HCT116 (cell line): ENCODE data around the gene NRCAM. TPM values are rescaled to one million over a fixed set of nuclear protein-coding genes. Genes with fewer than 3 reads are reported as not detected.

Experiments
- ATAC-seq: fragments of 200-7000 bp; cut with Tn5 transposase; 2 replicates; pipeline ENCODE4 v1.9.1; 2020; ENCODE audit warnings: mild to moderate bottlenecking, moderate library complexity
- BruUV-seq: library from RNA; stranded (reverse); fragments of 400-500 nt; replicated peaks from 2 replicates; lab custom pipeline; 2021; lab: Mats Ljungman, UMichigan
- CTCF ChIA-PET: fragments of 300-600 bp; sonication (Branson Sonifier 250); formaldehyde crosslinking; loops from one replicate; lab custom pipeline; 2021; ENCODE audit warnings: antibody characterized with exemption; lab: Charles Lee
- POLR2A ChIA-PET: fragments of 300-600, 350-600 bp; sonication (Branson Sonifier 250); formaldehyde crosslinking; loops from one replicate; lab custom pipeline; 2021; ENCODE audit warnings: antibody characterized with exemption; lab: Charles Lee
- RAD21 ChIA-PET, 2 experiments: fragments of 300-600 bp; sonication (Branson Sonifier 250); formaldehyde crosslinking; loops; one replicate each; lab custom pipeline; 2023; ENCODE audit warnings: low total read pairs in 2 of 2; ENCODE audit not compliant: uncharacterized antibody in 2 of 2, unreplicated experiment in 2 of 2, low non-redundant PET in 1 of 2; lab: Charles Lee
- DNase-seq: peaks from one replicate; pipeline ENCODE4 v3.0.0-alpha.2; 2010; ENCODE audit warnings: low read depth, low spot score
- H2AFZ ChIP-seq: fragments of 200-600 bp; shearing (Covaris generic), sonication (generic); 2 replicates; pipeline ENCODE4 v1.6.1; 2017; ENCODE audit warnings: low read depth, mixed run types, mixed read lengths, antibody characterized with exemption, low read length; ENCODE audit not compliant: poor library complexity, severe bottlenecking
- H3K27ac ChIP-seq: 2 replicates; pipeline ENCODE4 v1.5.1; 2012; ENCODE audit warnings: low read depth, low read length
- H3K27me3 ChIP-seq: fragments of 200-600 bp; sonication (generic); 2 replicates; pipeline ENCODE4 v1.6.1; 2016; ENCODE audit warnings: mixed run types, low read length, mixed read lengths; ENCODE audit not compliant: insufficient read depth
- H3K36me3 ChIP-seq, 2 experiments: fragments of 200-500 bp in 1 of 2; fragments of 200-600 bp in 1 of 2; sonication (Bioruptor generic) in 1 of 2; sonication (generic) in 1 of 2; 2 replicates each; pipeline versions ENCODE4 v1.5.1 to v1.6.1; 2014 to 2016; ENCODE audit warnings: low read length in 2 of 2, inconsistent platforms in 1 of 2, mixed read lengths in 1 of 2, mixed run types in 1 of 2; ENCODE audit not compliant: insufficient read depth in 2 of 2, control insufficient read depth in 1 of 2
- H3K4me1 ChIP-seq, 2 experiments: fragments of 200-600 bp in 1 of 2; sonication (generic) in 1 of 2; 2 replicates each; pipeline versions ENCODE4 v1.5.1 to v1.6.1; 2012 to 2017; ENCODE audit warnings: low read length in 2 of 2, inconsistent platforms in 1 of 2, mild to moderate bottlenecking in 1 of 2, mixed read lengths in 1 of 2, mixed run types in 1 of 2, moderate library complexity in 1 of 2; ENCODE audit not compliant: insufficient read depth in 2 of 2, control insufficient read depth in 1 of 2
- H3K4me2 ChIP-seq: fragments of 200-600 bp; sonication (generic); 2 replicates; pipeline ENCODE4 v1.6.1; 2017; ENCODE audit warnings: mixed run types, low read length, mixed read lengths
- H3K4me3 ChIP-seq, 2 experiments: fragments of 200-600 bp in 1 of 2; sonication (generic) in 1 of 2; replicated peaks in 1 of 2; 2 replicates each; pipeline ENCODE4 v1.5.1; 2011 to 2016; ENCODE audit warnings: low read length in 2 of 2, control low read depth in 1 of 2, low read depth in 1 of 2, mild to moderate bottlenecking in 1 of 2, mixed read lengths in 1 of 2, mixed run types in 1 of 2
- H3K79me2 ChIP-seq: fragments of 200-600 bp; sonication (generic); 2 replicates; pipeline ENCODE4 v1.6.1; 2017; ENCODE audit warnings: mild to moderate bottlenecking, mixed run types, low read length, moderate library complexity, mixed read lengths; ENCODE audit not compliant: insufficient read depth
- H3K9ac ChIP-seq: fragments of 200-600 bp; sonication (generic); 2 replicates; pipeline ENCODE4 v1.6.1; 2016; ENCODE audit warnings: low read length, mixed read lengths
- H3K9me2 ChIP-seq: fragments of 200-600 bp; sonication (generic), shearing (Covaris generic); 2 replicates; pipeline ENCODE4 v1.6.1; 2017; ENCODE audit warnings: mixed run types, mild to moderate bottlenecking, moderate library complexity; ENCODE audit not compliant: insufficient read depth
- H3K9me3 ChIP-seq, 2 experiments: fragments of 200-500 bp in 1 of 2; fragments of 200-600 bp in 1 of 2; sonication (Bioruptor generic) in 1 of 2; sonication (generic) in 1 of 2; 2 replicates each; pipeline ENCODE4 v1.6.1; 2014 to 2017; ENCODE audit warnings: low read length in 2 of 2, mixed read lengths in 2 of 2, inconsistent platforms in 1 of 2, low read depth in 1 of 2, mild to moderate bottlenecking in 1 of 2, mixed run types in 1 of 2, moderate library complexity in 1 of 2; ENCODE audit not compliant: control insufficient read depth in 1 of 2, insufficient read depth in 1 of 2
- H4K20me1 ChIP-seq: fragments of 200-600 bp; sonication (generic), shearing (Covaris generic); 2 replicates; pipeline ENCODE4 v1.6.1; 2017; ENCODE audit warnings: mixed run types, mild to moderate bottlenecking, moderate library complexity; ENCODE audit not compliant: insufficient read depth
- CEBPB ChIP-seq: IDR thresholded peaks from 2 replicates; pipeline ENCODE4 v1.6.1; 2012; ENCODE audit warnings: low read depth
- EGR1 ChIP-seq: IDR thresholded peaks from 2 replicates; pipeline ENCODE4 v1.6.1; 2012; ENCODE audit warnings: low read depth
- ELF1 ChIP-seq: IDR thresholded peaks from 2 replicates; pipeline ENCODE4 v1.6.1; 2012; ENCODE audit warnings: low read depth, borderline replicate concordance
- EZH2 ChIP-seq: fragments of 200-600 bp; sonication (generic); IDR thresholded peaks from 2 replicates; pipeline ENCODE4 v1.6.1; 2017; ENCODE audit warnings: antibody characterized with exemption, mixed run types
- FOSL1 ChIP-seq: IDR thresholded peaks from 2 replicates; pipeline ENCODE4 v1.6.1; 2012; ENCODE audit warnings: low read depth
- POLR2A ChIP-seq: IDR thresholded peaks from 2 replicates; pipeline ENCODE4 v1.7.0; 2011; ENCODE audit warnings: borderline replicate concordance; ENCODE audit not compliant: insufficient read depth, insufficient read length; ENCODE audit errors: extremely low read depth
- POLR2AphosphoS5 ChIP-seq: IDR thresholded peaks from 2 replicates; pipeline ENCODE4 v1.6.1; 2011; ENCODE audit warnings: mild to moderate bottlenecking, low read depth, low read length, moderate library complexity
- RAD21 ChIP-seq: IDR thresholded peaks from 2 replicates; pipeline ENCODE4 v1.6.1; 2012; ENCODE audit warnings: low read depth, mild to moderate bottlenecking
- SIN3A ChIP-seq: IDR thresholded peaks from 2 replicates; pipeline ENCODE4 v1.6.1; 2012; ENCODE audit warnings: low read depth
- SP1 ChIP-seq: IDR thresholded peaks from 2 replicates; pipeline ENCODE4 v1.6.1; 2012; ENCODE audit warnings: low read depth
- SRF ChIP-seq: IDR thresholded peaks from 2 replicates; pipeline ENCODE4 v1.6.1; 2012; ENCODE audit warnings: low read depth
- TCF7L2 ChIP-seq: IDR thresholded peaks from 2 replicates; pipeline ENCODE4 v1.7.0; 2011; ENCODE audit warnings: borderline replicate concordance, inconsistent platforms; ENCODE audit not compliant: insufficient read depth, insufficient read length; ENCODE audit errors: extremely low read depth
- YY1 ChIP-seq: IDR thresholded peaks from 2 replicates; pipeline ENCODE4 v1.6.1; 2011; ENCODE audit warnings: low read length, low read depth, moderate library complexity, mild to moderate bottlenecking; ENCODE audit not compliant: insufficient replicate concordance; ENCODE audit errors: extremely low read depth
- ZFX ChIP-seq: fragments of 450-650 bp; IDR thresholded peaks from 2 replicates; pipeline ENCODE4 v1.6.1; 2017
- ZNF274 ChIP-seq: fragments of 200-500 bp; sonication (Bioruptor generic); IDR thresholded peaks from 2 replicates; pipeline ENCODE4 v1.6.1; 2014; ENCODE audit warnings: mild to moderate bottlenecking, low read depth, low read length, inconsistent platforms
- intact Hi-C: fragments of 100-400 bp; cut with micrococcal nuclease; formaldehyde crosslinking; loops from 2 replicates; pipeline ENCODE4 v1.10.0; 2022
- total RNA-seq: library from RNA; stranded (reverse); gene quantifications from one replicate; pipeline ENCODE4 v1.2.1, GENCODE V29; 2021; ENCODE audit not compliant: unreplicated experiment
- TF ChIP-seq, protein P1 (sequence below), 3 experiments: fragments of 200-600 bp in 1 of 3; sonication (generic) in 1 of 3; IDR thresholded peaks in 2 of 3; conservative IDR thresholded peaks in 1 of 3; 2 replicates each; pipeline ENCODE4 v1.5.1; 2012 to 2017; ENCODE audit warnings: low read depth in 2 of 3, low read length in 2 of 3, antibody characterized with exemption in 1 of 3, borderline replicate concordance in 1 of 3, control low read depth in 1 of 3, mild to moderate bottlenecking in 1 of 3, mixed read lengths in 1 of 3, mixed run types in 1 of 3, moderate library complexity in 1 of 3; ENCODE audit not compliant: insufficient read depth in 1 of 3
- TF ChIP-seq, protein P2 (sequence below): IDR thresholded peaks from 2 replicates; pipeline ENCODE4 v1.6.1; 2012
- TF ChIP-seq, protein P3 (sequence below): IDR thresholded peaks from 2 replicates; pipeline ENCODE4 v1.6.1; 2012
- TF ChIP-seq, protein P4 (sequence below): IDR thresholded peaks from 2 replicates; pipeline ENCODE4 v1.6.1; 2011; ENCODE audit warnings: mild to moderate bottlenecking, low read length, moderate library complexity; ENCODE audit not compliant: insufficient replicate concordance; ENCODE audit errors: extremely low read depth

NRCAM gene
- total RNA-seq, 1 experiment from 2014 or later: 0.15 TPM

DNA sequence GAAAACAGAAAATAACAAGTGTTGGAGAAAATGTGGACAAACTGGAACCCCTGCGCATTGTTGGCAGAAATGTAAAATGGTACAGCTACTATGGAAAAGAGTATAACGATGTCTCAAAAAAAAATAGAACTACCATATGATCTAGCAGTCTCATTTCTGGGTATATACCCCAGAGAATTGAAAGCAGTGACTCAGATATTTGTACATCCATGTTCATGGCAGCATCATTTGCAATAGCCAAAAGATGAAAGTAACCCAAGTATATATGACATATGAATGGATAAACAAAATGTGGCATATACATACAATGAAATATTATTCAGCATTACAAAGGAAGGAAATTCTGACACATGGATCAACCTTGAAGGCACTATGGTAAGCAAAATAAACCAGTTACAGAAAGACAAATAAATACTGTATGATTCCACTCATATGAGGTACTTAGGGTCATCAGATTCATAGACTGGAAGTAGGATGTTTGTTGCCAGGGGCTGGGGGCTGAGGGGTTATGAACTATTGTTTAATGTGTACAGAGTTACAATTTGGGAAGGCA is 4.9 kb downstream of the NRCAM start (continued):
- TF ChIP-seq, protein P1, sequence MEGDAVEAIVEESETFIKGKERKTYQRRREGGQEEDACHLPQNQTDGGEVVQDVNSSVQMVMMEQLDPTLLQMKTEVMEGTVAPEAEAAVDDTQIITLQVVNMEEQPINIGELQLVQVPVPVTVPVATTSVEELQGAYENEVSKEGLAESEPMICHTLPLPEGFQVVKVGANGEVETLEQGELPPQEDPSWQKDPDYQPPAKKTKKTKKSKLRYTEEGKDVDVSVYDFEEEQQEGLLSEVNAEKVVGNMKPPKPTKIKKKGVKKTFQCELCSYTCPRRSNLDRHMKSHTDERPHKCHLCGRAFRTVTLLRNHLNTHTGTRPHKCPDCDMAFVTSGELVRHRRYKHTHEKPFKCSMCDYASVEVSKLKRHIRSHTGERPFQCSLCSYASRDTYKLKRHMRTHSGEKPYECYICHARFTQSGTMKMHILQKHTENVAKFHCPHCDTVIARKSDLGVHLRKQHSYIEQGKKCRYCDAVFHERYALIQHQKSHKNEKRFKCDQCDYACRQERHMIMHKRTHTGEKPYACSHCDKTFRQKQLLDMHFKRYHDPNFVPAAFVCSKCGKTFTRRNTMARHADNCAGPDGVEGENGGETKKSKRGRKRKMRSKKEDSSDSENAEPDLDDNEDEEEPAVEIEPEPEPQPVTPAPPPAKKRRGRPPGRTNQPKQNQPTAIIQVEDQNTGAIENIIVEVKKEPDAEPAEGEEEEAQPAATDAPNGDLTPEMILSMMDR (IDR thresholded peaks at IDR 0.05 in 2 of 3, conservative IDR thresholded peaks at IDR 0.05 in 1 of 3; ENCODE audit: borderline replicate concordance in 1 of 3, insufficient read depth in 1 of 3, low read depth in 2 of 3, low read length in 2 of 3): no peak
- TF ChIP-seq, protein P2, sequence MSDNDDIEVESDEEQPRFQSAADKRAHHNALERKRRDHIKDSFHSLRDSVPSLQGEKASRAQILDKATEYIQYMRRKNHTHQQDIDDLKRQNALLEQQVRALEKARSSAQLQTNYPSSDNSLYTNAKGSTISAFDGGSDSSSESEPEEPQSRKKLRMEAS: no peak
- TF ChIP-seq SIN3A (no peak), EZH2 (no peak), EGR1 (no peak), SRF (no peak), POLR2A (no peak), CEBPB (no peak), ELF1 (no peak), ZNF274 (no peak)
- TF ChIP-seq, protein P3, sequence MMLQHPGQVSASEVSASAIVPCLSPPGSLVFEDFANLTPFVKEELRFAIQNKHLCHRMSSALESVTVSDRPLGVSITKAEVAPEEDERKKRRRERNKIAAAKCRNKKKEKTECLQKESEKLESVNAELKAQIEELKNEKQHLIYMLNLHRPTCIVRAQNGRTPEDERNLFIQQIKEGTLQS: no peak

DNA sequence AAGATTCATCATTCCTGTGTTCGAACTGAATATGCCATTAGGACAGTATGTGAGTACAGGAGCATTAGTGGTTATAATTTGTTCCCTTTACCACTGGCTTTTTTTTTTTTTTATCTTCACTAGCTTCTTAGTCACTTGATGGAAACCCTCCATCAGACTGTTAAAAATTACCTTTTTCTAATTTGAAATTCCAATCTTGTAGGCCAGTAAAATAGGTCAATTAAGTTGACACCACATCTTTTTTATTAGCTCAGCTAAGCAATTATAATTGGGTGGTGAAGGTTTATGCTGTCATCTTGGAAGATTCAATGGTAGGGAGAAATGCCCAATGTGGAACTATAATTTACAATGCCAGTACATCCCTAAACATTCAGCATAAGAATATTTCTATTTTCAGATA is 6.1 kb downstream of the NRCAM start:
- Histone ChIP-seq H3K4me2 (no peak overlapping the region), H3K9ac (no peak overlapping the region), H2AFZ (no peak overlapping the region), H3K9me2 (no peaks in the 10 kb centered on the region), H3K4me3 (no peak overlapping the region), H3K79me2 (no peaks in the 10 kb centered on the region), H3K4me1 (no peaks in the 10 kb centered on the region), H3K27ac (no peak overlapping the region), H4K20me1 (no peaks in the 10 kb centered on the region), H3K36me3 (no peaks in the 10 kb centered on the region), H3K9me3 (no peaks in the 10 kb centered on the region), H3K27me3 (no peaks in the 10 kb centered on the region)
- TF ChIP-seq POLR2AphosphoS5 (no peak), YY1 (no peak), SIN3A (no peak), ZNF274 (no peak), FOSL1 (no peak), RAD21 (no peak), POLR2A (no peak), CEBPB (no peak), EZH2 (no peak), TCF7L2 (no peak), ZFX (no peak), SP1 (no peak), EGR1 (no peak), ELF1 (no peak)
- TF ChIP-seq, protein P4, sequence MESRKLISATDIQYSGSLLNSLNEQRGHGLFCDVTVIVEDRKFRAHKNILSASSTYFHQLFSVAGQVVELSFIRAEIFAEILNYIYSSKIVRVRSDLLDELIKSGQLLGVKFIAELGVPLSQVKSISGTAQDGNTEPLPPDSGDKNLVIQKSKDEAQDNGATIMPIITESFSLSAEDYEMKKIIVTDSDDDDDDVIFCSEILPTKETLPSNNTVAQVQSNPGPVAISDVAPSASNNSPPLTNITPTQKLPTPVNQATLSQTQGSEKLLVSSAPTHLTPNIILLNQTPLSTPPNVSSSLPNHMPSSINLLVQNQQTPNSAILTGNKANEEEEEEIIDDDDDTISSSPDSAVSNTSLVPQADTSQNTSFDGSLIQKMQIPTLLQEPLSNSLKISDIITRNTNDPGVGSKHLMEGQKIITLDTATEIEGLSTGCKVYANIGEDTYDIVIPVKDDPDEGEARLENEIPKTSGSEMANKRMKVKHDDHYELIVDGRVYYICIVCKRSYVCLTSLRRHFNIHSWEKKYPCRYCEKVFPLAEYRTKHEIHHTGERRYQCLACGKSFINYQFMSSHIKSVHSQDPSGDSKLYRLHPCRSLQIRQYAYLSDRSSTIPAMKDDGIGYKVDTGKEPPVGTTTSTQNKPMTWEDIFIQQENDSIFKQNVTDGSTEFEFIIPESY: no peak
- TF ChIP-seq, protein P2: no peak
- TF ChIP-seq, protein P3: no peak
- ATAC-seq: no peak
- BruUV-seq: no TSS peak
- intact Hi-C loops: no loop called here
- ChIA-PET POLR2A (no interaction called here), RAD21 (no interaction called here), CTCF (no interaction called here)
- no peak for DNase-seq
